Esophagus squamous epithelium (tissue), 5 donors: ENCODE results near the gene FAM120B. TPM values are rescaled to one million over a fixed set of nuclear protein-coding genes. Genes with fewer than 3 reads are reported as not detected.

Source experiments
- DNase-seq: peaks from one replicate; lab custom pipeline; 2025; lab: John Stamatoyannopoulos, UW
- H3K27ac ChIP-seq, 4 donors: fragments of 200-600 bp; sonication (generic); one replicate each; pipeline ENCODE4 v1.5.1; 2016 to 2019; ENCODE audit warnings: mild to moderate bottlenecking in 1 of 4
- H3K27me3 ChIP-seq, 4 donors: fragments of 200-600 bp; sonication (generic); 1 replicate in 3 of 4; 2 replicates in 1 of 4; pipeline versions ENCODE4 v1.5.1 to v1.6.0; 2017 to 2021; ENCODE audit warnings: antibody characterized with exemption in 1 of 4
- H3K36me3 ChIP-seq, 3 donors: fragments of 200-600 bp; sonication (generic); one replicate each; pipeline ENCODE4 v1.5.1; 2016 to 2019
- H3K4me1 ChIP-seq, 3 donors: fragments of 200-600 bp; sonication (generic); one replicate each; pipeline ENCODE4 v1.5.1; 2017 to 2019
- H3K4me3 ChIP-seq, 4 donors: fragments of 200-600 bp; sonication (generic); 1 replicate in 3 of 4; 2 replicates in 1 of 4; pipeline ENCODE4 v1.5.1; 2016 to 2019; ENCODE audit warnings: mild to moderate bottlenecking in 2 of 4, moderate library complexity in 1 of 4
- H3K9me3 ChIP-seq, 3 donors: fragments of 200-600 bp; sonication (generic); one replicate each; pipeline ENCODE4 v1.5.1; 2016 to 2019
- CTCF ChIP-seq, 6 experiments: fragments of 450-650 bp in 4 of 6; fragments of 200-600 bp in 2 of 6; sonication (generic) in 2 of 6; IDR thresholded peaks; one replicate each; pipeline ENCODE4 v1.5.1; 2016 to 2019; ENCODE audit warnings: antibody characterized with exemption in 6 of 6, mild to moderate bottlenecking in 4 of 6, moderate library complexity in 4 of 6
- POLR2A ChIP-seq, 4 donors: fragments of 450-650 bp; IDR thresholded peaks; one replicate each; pipeline ENCODE4 v1.6.1; 2017; ENCODE audit warnings: antibody characterized with exemption in 4 of 4, mild to moderate bottlenecking in 4 of 4, moderate library complexity in 3 of 4
- WGBS, 2 donors: methylation state at CpG; one replicate each; pipeline ENCODE4 v1.1.5; 2018; 5-methylcytosine and 5-hydroxymethylcytosine counted together
- intact Hi-C: fragments of 100-400 bp; cut with DNase I; formaldehyde crosslinking; loops from one replicate; pipeline ENCODE4 v1.15.0; 2022
- total RNA-seq, 4 donors: library from RNA; depleted of rRNA; stranded (reverse); fragments of >200 nt; gene quantifications; one replicate each; pipeline ENCODE4 v1.1.0, GENCODE V29; 2016
- donor health status: DM: yes; HTN: yes; CAD: no.

Gene FAM120B
- total RNA-seq, 4 donors from 2014 or later, result 8.4 to 25.6 (median 12.9) TPM

GRCh38 chr6:170447561-170447930, 141.0 kb downstream of the FAM120B start:
- 82 to 91% methylated on average over 10 to 11 of the region's 14 CpGs for WGBS, 2 donors
- DNase-seq, result no peak
- TF ChIP-seq POLR2A (IDR thresholded peaks at IDR 0.05), result no peak
- no peak for TF ChIP-seq CTCF (IDR thresholded peaks at IDR 0.05)

GRCh38 chr6:170448317-170448716, 141.8 kb downstream of the FAM120B start:
- H3K27ac ChIP-seq, result no peak overlapping the region
- peaks cover 0 to 29% (median 0%) of the 10 kb centered on the region in 4 donors for H3K27me3 ChIP-seq
- intact Hi-C loops, result no loop called here
- H3K36me3 ChIP-seq, result no peaks in the 10 kb centered on the region
- no peaks in the 10 kb centered on the region for H3K4me1 ChIP-seq
- TF ChIP-seq CTCF (IDR thresholded peaks at IDR 0.05) (no peak), POLR2A (IDR thresholded peaks at IDR 0.05) (no peak)
- DNase-seq, result no peak
- WGBS, 2 donors, result 82 to 97% methylated on average over 8 to 10 of the region's 12 CpGs
- no peak overlapping the region for H3K4me3 ChIP-seq
- no peaks in the 10 kb centered on the region for H3K9me3 ChIP-seq

More at GRCh38 chr6:170447561-170447930, 141.0 kb downstream of the FAM120B start:
- no peak overlapping the region for H3K4me3 ChIP-seq
- intact Hi-C loops, result no loop called here
- no peaks in the 10 kb centered on the region for H3K36me3 ChIP-seq
- no peaks in the 10 kb centered on the region for H3K4me1 ChIP-seq
- H3K9me3 ChIP-seq, result no peaks in the 10 kb centered on the region
- no peak overlapping the region for H3K27ac ChIP-seq
- H3K27me3 ChIP-seq, result peaks cover 0 to 31% (median 0%) of the 10 kb centered on the region in 4 donors

DNA sequence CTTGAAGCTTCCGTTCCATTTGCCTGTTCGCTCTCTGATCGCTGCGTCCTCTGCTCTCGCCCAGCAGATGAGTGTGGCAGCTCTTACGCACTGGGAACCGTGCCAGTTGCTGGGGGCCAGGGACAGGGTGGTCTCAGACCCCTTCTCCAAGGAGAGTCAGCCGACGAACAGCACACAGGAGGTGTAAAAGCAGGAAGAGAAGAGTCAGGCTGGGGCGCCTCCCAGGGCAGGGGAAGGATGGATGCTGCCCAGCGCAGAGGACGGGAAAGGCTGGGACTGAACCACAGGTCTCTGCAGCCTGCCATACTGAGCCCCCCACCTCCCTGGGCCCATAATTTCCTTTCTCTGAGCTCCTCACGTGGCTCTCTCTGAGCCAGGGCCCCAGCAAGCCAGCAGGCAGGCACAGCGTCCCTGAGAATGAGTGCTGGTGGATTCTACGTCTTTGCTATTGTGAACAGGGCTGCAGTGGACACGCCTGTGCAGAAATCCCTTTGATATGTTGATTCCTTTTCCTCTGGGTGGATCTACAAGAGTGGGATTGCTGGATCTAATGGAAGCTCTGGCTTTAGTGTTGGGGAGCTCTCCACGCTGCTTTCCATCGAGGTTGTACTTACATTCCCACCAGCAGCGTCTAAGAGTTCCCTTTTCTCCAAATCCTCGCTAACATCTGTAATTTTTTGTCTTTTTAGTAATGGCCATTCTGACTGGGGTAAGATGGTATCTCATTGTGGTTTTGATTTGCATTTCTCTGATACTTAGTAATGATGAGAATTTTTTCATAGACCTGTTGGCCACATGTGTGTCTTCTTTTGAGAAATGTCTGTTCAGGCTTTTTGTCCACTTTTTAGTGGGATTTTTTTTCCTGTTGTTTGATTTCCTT, 142.4 kb downstream of the FAM120B start:
- no peaks in the 10 kb centered on the region for H3K4me1 ChIP-seq
- H3K27ac ChIP-seq, result no peak overlapping the region
- intact Hi-C loops, result no loop called here
- no peaks in the 10 kb centered on the region for H3K9me3 ChIP-seq
- H3K4me3 ChIP-seq, result no peak overlapping the region
- no peaks in the 10 kb centered on the region for H3K36me3 ChIP-seq
- 70 to 72% methylated on average over 10 to 16 of the region's 20 CpGs for WGBS, 2 donors
- no peak for TF ChIP-seq POLR2A (IDR thresholded peaks at IDR 0.05)
- no peak for TF ChIP-seq CTCF (IDR thresholded peaks at IDR 0.05)
- H3K27me3 ChIP-seq, result peaks cover 0 to 27% (median 0%) of the 10 kb centered on the region in 4 donors
- DNase-seq, result no peak

DNA sequence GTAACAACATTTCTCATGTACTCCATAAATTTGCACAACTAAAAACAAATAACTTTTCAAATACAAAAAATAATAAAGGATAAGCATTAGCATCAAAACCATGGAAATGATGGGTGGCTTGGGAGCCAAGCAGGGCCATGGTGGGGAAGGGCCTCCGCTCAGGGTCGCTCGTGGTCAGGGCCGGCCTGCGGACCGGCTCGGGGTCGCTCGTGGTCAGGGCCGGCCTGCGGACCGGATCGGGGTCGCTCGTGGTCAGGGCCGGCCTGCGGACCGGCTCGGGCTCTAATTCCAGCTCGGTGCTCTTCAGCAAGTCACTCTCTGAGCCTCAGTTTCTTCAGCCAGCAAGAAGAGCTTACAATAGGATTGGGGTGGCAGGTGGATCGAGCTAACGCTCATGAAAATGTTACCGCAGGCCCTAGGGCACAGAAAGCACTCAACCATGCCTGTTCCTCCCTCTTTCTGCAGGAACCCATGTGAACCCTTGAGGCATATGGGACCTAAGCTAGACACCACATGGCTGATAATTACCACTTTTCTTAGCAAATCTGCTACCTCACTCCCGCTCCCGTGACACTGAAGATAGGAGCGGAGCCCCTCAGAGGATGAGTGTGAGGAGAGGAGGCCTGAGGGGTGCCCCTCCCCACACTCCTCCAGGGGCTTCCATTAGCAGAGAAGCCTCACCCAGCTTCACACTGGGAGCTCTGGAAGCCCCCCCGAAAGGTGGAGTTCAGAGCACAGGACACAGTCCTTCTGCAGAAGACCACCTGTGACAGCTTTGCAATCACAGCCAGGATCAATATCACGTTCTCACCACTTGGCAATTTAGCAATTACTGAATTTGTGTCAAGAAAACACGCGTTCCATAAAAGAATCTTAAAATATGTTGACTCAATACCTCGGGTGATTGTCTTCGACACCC, 143.5 kb downstream of the FAM120B start:
- no peak for DNase-seq
- no peak overlapping the region for H3K4me3 ChIP-seq
- no peaks in the 10 kb centered on the region for H3K4me1 ChIP-seq
- no peaks in the 10 kb centered on the region for H3K9me3 ChIP-seq
- H3K36me3 ChIP-seq, result no peaks in the 10 kb centered on the region
- TF ChIP-seq POLR2A (IDR thresholded peaks at IDR 0.05), result no peak
- no peak for TF ChIP-seq CTCF (IDR thresholded peaks at IDR 0.05)
- peaks cover 0 to 21% (median 0%) of the 10 kb centered on the region in 4 donors for H3K27me3 ChIP-seq
- no peak overlapping the region for H3K27ac ChIP-seq
- intact Hi-C loops, result no loop called here
- 88 to 91% methylated on average over 27 to 29 of the region's 32 CpGs for WGBS, 2 donors
